ELF-1 (cell line): ENCODE results near the gene RABGAP1.

ENCODE experiments used
- DNase-seq: peaks from one replicate; pipeline ENCODE4 v3.0.0-alpha.2; 2016; ENCODE audit warnings: low read depth, low spot score

The RABGAP1 gene

DNA sequence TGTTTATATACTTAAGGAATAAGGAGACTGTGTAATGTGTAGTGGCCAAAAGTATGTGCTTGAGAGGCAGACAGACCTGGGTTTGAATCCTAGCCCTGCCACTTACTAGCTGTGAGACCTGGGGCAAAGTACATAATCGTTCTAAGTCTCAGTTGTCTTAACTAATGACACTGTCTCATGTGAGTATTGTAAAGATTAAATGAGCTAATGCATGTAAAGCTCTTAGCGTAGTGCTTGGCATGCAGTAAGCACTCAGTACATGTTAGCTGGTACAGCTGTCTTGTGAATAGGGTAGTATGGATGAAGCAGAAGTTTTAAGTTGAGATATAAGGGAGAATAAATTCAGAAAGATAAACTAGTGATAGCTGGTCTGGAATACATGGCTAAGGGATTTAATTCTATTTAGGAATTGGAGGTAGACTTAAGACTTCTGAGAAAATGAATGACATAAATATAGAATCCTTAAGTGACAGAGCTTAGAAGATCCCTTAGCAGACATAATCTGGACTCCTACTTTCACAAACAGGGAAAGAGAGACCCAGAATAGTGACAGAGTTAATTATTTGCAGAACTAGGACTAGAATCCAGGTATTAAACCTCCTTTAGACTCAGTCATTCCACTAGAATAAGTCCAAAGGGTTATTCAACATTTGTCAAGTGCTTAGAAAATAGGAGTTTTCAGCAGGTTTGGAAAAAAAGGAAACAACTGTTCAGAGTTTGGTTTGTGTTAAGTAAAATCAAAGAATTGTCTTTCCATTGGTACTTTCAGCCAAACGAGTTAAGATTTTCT, 105.8 kb downstream of the RABGAP1 start:
- DNase-seq, result no peak

DNA sequence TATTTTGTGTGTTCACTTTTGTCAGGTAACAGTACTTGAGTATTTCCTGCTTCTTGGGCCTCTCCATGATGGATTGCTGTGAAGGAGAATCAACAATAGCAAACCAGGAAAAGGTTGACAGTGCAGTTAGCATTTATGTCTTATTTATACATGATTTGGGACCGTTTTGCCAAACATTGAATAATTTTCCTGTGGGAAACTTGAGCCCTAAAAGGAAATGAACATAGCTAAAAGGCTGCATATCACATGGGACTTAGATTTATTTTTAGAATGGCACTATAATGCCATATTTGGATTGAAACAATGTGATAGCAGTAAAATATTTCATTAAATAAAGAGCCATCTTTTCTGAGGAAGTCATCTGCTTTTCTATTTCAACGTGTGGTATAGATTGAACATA, 107.9 kb downstream of the RABGAP1 start:
- DNase-seq, result no peak

DNA sequence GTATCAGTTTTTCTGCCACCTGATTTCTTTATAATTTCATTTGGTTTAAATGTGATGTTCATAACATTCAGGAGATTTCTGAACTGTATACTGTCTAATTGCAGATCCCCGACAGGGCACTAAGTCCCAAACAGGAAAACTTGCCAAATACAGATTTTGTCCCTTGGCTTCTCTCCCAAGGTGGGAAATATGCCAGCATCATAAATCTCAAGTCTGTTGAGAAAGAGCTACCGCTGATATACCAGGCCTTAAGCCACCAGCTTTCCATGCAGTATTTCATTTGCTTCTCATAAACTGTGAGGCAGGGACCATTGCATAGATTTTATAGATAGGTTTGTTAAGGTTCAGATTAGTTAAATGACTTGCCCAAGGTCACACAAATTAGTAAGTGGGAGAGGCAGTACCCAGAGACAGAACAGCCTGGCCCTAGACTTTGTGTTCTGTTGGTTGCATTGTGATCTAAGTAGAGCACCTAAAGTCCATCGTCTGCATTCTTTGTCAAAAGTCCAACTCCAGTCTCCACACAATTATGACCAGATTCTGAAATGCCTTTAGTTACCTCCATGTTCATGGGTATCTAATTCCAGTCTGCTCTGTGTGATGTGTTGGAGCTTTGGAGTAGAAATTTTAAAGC, 108.9 kb downstream of the RABGAP1 start:
- no peak for DNase-seq

GRCh38 chr9:123053046-123053445, 112.2 kb downstream of the RABGAP1 start:
- no peak for DNase-seq

GRCh38 chr9:123053711-123054110, 112.9 kb downstream of the RABGAP1 start:
- DNase-seq, result no peak

DNA sequence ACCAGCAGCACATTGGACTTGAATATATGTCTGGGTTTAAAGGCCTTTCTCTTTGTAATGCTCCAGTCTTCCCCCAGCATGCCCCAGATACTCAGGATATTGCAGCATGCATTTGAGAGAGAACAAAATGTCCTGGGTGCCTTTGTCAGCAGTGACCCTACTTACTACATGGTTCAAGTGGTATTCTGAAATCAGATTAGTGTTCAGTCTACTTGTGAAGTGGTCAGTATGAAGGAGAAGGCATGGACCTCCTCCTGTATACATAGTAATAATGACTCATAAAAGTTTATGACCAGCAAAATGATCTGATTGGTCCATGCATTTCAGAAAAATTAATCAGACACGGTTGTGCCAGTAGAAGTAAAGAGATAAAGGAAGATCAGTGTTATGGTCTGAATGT, 118.0 kb downstream of the RABGAP1 start:
- DNase-seq, result no peak

- no peak for DNase-seq
Measured at GRCh38 chr9:123059472-123060220, 118.8 kb downstream of the RABGAP1 start.

DNA sequence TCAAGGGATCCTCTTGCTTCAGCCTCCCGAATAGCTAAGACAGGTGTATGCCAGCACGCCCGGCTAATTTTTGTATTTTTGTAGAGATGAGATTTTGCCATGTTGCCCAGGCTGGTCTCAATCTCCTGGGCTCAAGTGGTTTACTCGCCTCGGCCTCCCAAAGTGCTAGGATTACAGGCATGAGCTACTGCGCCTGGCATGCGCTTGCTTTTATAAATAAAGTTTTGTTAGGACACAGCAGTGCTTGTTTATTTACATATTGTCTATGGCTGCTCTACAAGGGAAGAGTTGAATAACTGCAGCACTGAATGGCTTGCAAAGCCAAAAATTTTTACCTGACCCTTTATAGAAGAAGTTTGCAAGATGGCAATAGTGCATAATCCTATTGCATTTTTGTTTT, 120.4 kb downstream of the RABGAP1 start:
- DNase-seq, result no peak

- DNase-seq, result no peak
Measured at GRCh38 chr9:123062351-123063176, 121.7 kb downstream of the RABGAP1 start.

- no peak for DNase-seq
Measured at GRCh38 chr9:123063177-123063598, 122.4 kb downstream of the RABGAP1 start.

DNA sequence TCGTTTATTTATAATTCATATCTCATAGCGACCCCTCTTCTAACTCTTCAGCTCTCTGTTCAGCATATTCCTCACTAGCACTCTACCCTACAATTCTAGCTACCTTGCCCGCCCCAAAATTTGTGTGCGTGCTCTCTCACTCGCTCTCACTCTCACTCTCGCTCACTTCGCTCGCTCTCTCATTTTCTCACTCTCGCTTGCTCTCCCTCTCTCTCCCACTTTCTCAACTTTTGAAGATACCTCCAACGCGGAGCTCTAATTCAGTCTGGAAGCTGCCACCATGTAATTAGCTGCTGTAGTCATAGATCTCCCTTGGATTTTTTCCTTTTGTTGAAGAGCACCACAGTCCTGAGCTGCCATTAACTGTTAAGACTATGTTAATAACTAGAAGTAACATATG, 123.1 kb downstream of the RABGAP1 start:
- no peak for DNase-seq

DNA sequence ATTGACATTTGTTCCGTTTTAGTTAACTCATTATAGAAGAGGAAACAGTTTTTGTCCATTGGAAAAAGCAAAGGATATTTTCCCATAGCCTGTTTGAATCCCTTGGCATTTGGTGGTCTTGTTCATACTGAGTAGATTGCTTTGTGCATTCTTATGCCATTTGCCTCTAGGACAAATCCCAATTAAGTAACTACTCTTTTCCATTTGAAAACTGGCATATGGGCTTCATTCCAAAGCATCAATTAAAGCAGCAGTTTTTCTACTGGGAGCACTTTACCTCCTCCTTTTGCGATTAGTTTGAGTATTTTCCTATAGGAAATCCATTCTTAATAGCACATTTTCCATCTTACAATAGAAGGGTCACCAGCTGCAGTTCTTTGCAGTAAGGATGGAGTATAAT, 123.9 kb downstream of the RABGAP1 start:
- no peak for DNase-seq

- DNase-seq, result no peak
Measured at GRCh38 chr9:123065196-123065595, 124.4 kb downstream of the RABGAP1 start.

DNA sequence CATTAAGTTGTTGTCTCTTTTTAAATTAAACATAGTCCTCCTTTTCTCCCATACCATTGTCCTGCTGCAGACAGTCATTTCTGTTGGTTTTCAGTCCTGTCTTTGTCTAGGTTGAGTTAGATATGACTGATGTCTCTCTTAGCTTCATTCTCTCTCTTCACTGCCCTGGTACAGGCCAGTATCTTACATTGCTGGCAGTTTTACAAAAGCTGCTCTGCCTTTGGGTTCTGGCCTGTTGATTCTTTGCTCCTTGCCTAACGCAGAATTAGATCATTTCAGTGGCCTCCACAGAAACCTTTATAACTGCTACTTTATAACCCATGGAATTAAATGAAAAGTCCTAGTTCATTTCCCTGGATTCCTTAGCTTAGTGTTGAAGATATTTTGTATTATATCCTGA, 126.3 kb downstream of the RABGAP1 start:
- DNase-seq, result no peak

DNA sequence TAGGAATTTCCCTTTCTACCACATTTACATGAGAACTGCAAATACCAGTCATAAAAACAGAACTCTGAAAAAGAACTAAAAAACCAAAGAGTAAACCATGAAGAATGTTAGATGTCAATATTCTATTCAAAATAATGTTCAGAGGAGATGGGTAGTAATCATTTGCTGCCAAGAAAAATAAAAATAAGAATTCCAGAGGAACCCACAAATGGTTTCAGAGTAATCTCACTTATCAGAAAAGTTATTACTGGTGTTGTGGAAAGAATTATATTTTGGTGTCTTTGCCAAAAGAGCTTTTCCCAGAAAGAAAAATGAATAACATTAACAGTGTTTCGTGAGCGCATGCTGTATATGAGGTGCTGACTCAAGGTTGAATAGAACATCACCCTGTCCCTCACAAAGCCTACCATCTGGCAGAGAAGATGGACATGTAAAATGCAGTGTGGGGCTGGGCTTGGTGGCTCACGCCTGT, 128.2 kb downstream of the RABGAP1 start:
- DNase-seq, result no peak

DNA sequence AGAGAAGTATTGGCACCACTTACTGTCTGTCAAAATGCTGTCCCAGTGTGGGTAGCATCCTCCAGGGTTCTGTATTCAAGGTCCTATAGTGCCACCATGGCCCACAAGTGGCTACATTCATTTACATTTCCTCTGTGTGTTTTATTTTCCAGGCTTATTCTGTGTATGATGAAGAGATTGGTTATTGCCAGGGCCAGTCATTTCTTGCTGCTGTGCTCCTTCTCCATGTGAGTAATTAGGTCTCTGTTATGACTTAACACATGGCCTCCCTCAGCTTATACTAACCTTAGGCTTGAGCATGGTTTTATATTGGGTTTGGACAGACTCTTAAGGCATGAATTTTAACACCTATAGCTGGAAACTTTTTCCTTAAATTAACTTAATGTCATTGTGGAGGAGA, 129.4 kb downstream of the RABGAP1 start:
- DNase-seq, result no peak

GRCh38 chr9:123072407-123072995, 131.7 kb downstream of the RABGAP1 start:
- DNase-seq, result peak; percentile 46

- DNase-seq, result peak; percentile 13
Measured at GRCh38 chr9:123073441-123073840, 132.6 kb downstream of the RABGAP1 start.

GRCh38 chr9:123073991-123074422, 133.2 kb downstream of the RABGAP1 start:
- no peak for DNase-seq

DNA sequence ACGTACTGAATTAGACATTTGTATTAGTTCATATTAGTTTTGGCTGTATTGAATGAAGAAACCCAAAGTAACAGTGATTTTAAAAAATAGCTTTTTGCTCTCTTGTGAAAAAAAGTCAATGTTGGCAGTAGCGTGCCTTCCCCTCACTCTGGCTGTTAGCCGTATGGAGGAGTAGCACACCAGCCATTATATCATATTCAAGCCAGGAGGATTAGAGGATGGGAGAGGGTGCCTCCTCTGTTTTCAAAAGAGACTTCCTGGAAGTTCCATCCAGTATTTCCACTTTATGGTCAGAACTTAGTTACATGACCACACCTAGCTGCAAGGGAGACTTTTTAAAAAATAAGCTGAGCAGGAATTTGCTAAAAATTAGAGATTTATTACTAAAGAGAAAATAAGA, 133.8 kb downstream of the RABGAP1 start:
- no peak for DNase-seq

- no peak for DNase-seq
Measured at GRCh38 chr9:123080444-123080843, 139.6 kb downstream of the RABGAP1 start.
